T-helper 1 cell treated with Interleukin-12 subunit alpha and Interleukin-12 subunit beta and Interleukin-4 antibody, amounts not matched to agents 30 ng/mL and 1 ng/mL, for 36 hours (primary cell): Measurements from ENCODE around the gene NEK11. TPM values are rescaled to one million over a fixed set of nuclear protein-coding genes. Genes with fewer than 3 reads are reported as not detected.

Source experiments
- intact Hi-C: fragments of 100-400 bp; cut with micrococcal nuclease; formaldehyde crosslinking; loops from one replicate; pipeline ENCODE4 v1.15.1; 2024
- total RNA-seq: library from RNA; stranded (reverse); gene quantifications from 2 replicates; pipeline ENCODE4 v1.2.3, GENCODE V29; 2022

Gene NEK11, protein sequence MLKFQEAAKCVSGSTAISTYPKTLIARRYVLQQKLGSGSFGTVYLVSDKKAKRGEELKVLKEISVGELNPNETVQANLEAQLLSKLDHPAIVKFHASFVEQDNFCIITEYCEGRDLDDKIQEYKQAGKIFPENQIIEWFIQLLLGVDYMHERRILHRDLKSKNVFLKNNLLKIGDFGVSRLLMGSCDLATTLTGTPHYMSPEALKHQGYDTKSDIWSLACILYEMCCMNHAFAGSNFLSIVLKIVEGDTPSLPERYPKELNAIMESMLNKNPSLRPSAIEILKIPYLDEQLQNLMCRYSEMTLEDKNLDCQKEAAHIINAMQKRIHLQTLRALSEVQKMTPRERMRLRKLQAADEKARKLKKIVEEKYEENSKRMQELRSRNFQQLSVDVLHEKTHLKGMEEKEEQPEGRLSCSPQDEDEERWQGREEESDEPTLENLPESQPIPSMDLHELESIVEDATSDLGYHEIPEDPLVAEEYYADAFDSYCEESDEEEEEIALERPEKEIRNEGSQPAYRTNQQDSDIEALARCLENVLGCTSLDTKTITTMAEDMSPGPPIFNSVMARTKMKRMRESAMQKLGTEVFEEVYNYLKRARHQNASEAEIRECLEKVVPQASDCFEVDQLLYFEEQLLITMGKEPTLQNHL
- 1.2 and 1.9 TPM in 2 replicates for total RNA-seq

DNA sequence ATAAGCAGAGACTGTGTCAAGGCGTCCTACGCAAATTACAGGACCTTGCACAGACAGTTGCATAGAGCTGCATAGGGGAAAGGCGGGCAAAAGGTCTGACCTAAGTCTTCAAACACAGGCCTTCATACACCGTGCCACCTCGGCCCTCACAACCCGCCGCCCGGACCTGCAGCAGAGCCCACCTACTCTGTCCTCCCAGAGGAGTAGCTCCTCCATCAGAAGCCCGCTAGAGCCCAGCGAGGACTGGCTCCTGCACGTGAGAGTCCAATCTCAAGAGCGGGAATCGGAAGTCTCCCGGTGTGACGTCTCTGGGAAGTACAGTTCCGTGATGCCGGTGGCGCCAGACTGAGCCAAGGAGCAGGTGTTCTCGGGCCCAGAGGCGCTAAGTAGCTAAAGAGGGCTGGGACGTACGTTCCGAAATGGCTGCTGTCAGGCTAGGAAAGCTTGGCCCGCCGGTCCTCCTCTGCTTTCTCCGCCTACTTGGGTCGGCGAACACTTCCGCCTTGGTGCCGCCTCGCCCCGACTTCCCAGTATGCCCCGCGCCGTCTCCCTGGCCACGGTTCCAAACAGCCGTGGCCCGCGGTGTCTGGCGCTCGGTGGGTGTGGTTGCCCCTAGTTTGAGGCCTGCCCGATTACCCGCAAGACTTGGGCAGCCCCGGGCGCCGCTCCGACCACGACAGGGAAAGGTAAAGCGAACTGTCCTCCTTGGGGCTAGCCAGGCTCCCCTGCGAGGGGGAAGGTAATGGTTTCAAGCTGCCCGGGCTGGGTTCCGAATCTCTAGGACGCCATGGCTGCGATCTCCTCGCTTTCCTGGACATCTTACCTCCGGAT lies at the start of gene NEK11, which contains the start of gene ASTE1:
NEK11 (plus strand) TSS at position 557 of the 831 bp plus-strand sequence. CDS start 2,832 bp downstream, outside the sequence.
ASTE1 (minus strand) TSS at position 505 of the 831 bp plus-strand sequence. CDS start 1,519 bp downstream, outside the sequence.
- intact Hi-C loops, result loop anchor here (1.0 to 5.0 kb wide), 14 partner anchors 16 to 1696 kb away; partner anchors contain the start of genes DNAJC13, MRPL3, NPHP3 and NUDT16

DNA sequence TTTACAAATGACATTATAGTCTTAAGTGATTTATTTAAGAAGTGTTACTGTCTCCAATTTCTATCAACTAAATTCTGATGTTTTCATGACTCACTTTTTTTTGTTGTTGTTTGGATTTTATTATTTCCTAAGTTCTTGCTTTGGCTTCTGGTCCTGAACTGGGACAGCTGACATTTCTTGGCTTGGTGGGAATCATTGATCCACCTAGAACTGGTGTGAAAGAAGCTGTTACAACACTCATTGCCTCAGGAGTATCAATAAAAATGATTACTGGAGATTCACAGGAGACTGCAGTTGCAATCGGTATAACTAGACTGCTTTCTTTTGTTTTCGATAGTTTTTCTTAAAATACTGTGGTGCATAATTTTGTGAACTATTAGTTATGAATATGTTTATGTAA lies 47.6 kb upstream of the NEK11 start:
- intact Hi-C loops, result no loop called here

DNA sequence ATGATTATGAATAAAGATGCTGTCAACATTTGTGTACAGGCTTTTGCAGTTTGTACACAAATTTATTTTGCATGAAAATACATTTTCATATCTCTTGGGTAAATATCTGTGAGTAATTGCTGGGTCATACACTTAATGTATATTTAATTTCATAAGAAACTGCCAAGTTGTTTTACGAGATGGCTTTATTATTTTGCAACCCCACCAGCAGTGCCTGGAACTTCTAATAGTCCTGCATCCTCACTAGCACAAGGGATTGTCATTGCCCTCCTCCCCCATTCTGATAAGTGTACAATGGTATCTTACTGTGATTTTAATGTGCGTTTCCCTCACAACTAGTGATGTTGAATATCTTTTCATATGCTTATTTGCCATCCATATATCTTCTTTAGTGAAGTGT lies 45.2 kb upstream of the NEK11 start:
- intact Hi-C loops, result no loop called here

DNA sequence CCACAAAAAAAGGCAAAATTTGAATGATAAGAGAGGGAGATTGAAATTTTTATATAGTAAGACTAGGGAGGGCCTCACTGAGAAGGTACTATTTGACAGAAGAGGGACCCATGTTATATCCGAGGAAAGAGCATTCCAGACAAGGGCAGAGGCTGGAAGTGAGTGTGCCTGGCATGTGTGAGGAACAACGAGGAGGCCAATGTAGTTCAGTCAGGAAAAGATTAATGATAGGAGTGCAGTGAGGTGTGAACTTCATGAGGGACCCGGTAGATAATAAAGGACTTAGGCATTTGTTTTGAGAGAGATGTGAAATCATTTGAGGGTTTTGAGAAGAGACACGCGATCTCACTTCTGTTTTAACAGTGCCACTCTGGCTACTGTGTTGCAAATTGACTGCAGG lies 36.4 kb upstream of the NEK11 start:
- intact Hi-C loops, result no loop called here

DNA sequence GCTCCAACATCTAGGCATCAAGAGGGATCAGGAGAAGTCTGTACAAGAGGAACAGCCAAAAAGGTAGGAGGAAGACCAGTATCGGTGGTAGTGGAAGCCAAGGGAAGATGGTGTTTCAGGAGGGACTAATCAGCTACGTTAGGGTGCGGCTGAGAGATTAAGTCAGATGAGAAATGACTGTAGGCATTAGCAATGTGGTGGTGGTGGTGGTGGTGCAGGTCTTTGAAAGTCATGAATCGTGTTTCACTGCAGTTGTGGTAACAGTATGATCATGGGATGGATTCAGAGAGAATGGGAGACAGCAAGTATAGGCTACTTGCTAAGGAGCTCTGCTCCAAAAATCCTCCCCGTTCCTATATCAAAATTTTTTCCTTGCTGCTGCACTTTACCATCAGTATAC lies 35.6 kb upstream of the NEK11 start:
- intact Hi-C loops, result no loop called here

DNA sequence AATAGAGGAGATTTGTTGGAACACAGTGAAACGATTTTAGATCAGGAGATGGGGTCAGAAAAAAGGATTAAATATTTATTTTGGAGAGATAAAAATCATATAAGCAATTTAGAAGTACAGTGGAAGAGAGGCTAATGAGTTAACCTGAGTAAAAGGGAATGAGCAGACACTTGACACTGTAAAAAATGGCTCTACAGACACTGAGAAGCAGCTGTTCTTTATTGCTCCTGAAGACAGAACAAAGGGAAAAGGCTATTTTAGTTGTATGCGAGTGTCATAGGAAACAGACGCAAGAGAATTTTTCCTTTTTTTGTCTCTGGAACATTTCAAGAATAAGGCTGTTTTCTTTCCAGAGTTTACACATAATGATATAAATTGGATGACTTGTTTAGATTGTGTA lies 34.3 kb upstream of the NEK11 start:
- intact Hi-C loops, result no loop called here

DNA sequence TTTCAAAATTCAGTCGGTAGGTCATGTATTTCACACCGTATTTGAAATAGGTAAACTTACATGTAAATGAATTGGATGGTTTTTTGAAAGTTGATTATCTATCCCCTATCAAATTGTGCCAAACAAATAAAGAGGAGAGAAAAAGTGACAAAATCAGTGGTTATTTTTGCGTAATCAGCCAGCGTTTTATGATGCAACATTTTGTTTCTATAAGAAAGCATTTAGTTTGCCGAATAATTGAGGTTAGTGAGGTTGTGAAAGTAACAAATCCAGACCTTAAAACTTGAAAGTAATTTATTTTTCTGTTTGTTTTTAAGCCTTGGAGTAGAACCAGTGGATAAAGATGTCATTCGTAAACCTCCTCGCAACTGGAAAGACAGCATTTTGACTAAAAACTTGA lies 29.4 kb upstream of the NEK11 start:
- intact Hi-C loops, result no loop called here

DNA sequence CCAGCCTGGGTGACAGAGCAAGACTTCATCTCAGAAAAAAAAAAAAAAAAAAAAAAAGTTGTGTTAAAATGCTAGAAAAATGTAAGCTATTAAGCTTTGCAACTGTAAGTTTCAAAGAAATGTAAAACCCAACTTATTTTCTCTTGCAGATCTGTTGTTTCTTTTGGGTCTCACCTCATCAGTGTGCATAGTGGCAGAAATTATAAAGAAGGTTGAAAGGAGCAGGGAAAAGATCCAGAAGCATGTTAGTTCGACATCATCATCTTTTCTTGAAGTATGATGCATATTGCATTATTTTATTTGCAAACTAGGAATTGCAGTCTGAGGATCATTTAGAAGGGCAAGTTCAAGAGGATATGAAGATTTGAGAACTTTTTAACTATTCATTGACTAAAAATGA lies 25.6 kb upstream of the NEK11 start:
- intact Hi-C loops, result no loop called here

DNA sequence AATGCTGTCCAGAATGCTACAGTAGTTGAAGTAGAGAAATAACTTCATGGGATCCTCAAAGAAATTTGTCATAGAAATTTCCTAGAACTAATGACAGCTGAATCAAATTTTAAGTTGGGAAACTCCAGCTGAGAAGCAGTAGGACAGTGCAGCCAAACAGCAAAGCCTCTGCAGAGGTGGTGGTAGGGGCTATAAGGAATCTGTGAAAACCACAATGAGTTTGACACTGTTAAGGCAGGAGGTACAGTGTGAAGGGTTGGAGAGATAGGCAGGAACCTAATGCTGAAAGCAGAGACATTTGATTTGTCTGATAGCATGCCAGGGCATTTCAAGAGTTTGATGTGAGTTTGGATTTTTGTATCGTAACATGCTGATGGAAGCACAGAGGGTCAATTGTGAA lies 22.1 kb upstream of the NEK11 start:
- intact Hi-C loops, result no loop called here

DNA sequence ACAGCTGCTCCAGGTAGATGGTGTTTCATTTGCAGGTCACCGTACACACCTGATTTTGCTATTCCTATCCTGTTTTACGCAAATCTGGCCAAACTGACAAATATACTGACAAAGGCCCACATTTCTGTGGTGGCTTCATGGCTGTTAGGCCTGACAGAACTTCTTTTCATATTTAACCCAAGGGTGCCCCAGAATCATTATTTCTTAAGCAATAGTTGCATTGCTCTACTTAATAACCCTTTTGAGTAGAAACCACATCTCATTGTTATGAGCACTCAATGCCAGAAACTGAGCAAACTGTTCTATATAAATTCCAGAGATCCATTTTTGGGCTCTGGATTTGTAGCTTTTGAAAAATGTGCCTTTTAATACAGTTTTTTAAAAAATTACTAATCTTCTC lies 19.4 kb upstream of the NEK11 start:
- intact Hi-C loops, result no loop called here

DNA sequence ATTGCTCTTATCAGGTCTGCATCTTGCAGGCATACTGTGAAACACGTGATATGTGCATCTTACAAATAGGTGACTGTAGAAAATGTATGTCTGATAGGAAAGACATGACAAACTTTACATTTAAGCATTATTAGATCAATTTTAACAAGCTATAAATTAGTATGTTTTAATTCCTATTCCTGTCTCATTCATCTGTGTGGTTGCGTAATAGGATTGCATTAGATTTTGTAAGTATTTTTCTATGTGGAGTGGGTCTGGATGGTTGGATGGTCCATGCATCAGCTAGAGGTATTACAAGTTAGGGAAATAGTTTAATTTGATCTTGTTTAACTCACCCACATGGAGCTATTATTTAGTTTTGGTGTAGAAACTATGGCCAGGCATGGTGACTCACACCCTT lies 18.9 kb upstream of the NEK11 start:
- intact Hi-C loops, result no loop called here

DNA sequence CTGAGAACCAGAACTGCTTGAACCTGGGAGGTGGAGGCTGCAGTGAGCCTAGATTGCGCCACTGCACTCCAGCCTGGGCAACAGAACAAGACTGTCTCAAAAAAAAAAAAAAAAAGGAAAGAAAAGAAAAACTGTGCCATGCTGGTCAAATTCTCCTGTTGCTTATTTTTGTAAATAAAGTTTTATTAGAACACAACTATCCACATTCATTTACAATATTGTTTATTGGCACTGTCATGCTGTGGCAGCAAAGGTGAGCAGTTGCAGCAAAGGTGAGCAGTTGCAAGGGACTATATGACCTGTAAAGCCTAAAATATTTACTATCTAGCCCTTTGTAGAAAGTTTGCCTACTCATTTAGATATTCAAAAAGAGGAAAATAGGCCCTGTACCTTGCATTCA lies 18.4 kb upstream of the NEK11 start:
- intact Hi-C loops, result no loop called here

DNA sequence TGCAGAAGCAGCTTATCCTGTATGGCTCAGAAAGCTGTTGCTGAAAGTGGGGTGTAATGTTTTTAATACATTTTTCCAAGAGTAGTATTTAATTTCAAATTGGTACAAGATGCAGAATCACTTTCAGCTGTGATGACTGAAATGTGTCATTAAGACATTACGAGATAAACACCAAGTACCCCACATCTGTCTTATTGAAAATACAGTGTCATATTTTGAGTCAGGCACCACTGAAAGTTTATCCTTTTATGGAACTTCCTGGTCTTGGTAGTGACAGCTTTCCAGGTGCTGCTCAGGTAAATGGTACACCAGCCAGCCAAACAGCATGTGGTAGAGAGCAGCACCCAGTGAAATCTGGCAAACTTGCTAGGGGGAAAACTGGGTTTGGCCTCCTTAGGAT lies 17.0 kb upstream of the NEK11 start:
- intact Hi-C loops, result no loop called here

DNA sequence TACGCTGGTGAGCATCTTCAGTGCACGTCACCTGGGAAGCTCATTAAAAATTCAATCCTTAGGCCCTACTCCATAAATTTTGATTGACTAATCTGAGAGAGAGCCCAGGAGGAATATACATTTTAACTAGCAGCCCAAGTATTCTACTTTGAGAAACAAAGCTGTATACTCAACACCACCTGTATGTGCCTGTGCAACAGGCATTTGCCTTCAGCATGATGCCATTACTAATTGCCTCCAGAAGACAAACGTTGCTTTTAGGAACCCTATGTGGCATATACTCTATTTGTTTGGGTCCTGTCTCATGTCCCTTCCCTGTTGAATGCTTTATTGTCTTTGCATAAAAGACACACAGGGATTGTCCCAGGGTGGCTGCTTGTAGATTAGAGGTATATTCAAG lies 7.7 kb upstream of the NEK11 start:
- intact Hi-C loops, result no loop called here

DNA sequence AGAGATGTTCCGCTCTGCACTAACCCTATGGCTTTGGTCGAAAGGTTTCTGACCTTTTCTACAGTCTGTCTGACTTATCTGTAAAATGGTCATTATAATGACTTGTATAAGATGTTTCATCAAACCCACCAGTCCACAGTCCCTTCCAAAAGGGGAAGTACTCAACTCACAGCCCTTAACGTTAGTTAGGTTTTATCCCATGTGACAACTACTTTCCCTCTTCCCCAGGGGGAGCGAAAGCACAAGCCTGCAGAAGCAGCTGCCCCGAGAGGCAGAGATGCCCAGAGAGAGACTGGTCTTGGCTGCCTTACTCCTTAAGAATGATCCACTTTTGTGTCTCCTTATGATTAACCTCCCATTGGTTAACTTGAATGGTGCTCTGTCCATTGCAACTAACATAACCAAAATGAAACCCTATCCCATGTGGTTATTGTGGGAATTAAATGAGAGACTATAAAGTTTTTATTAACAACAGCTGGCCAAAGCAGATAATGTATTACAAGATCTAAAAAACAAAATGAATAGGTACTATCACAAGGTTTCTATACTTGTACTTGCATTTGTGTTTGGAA lies 6.5 kb upstream of the NEK11 start:
- intact Hi-C loops, result no loop called here

DNA sequence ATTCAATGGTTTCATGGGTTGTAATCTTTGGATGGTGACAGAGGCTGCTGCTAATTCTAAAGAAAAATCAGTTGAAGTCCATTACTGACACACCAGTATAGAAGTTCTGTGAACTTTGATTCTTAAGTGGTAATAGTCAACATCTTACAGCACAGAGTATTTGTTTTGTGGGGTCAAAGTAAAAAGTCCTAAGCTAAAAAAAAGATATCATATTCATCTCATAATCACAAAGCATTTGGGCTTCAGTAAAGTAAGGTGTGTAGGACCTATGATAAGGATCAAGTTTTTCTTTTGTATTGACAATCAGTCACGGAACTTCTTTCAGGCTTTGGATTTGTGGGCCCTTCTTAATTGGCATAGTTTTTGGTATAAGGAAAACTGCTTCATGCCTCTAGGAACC lies 1.1 kb upstream of the NEK11 start:
- intact Hi-C loops, result loop anchor here (5.0 kb wide), 3 partner anchors 848 to 1637 kb away; partner anchors contain the start of gene UBA5

DNA sequence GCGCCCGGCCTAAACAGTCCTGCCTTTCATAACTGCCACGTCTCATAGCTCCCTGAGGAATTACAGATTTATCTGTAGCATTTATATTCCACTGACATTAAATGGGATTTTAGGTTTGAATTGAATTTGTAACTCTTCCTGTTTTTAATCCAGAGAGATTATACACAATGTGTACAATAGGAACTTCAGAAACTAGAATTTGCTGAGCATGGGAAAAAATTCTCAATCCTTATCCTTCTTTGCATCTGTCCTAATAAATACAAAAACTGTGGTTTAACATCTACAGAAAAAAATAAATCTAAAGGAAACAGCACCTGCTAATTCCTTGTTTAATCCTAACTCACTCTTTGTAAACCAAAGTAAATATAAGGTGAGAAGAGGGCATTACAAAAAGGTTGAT lies 2.2 kb downstream of the NEK11 start:
- intact Hi-C loops, result loop anchor here (5.0 kb wide), 3 partner anchors 852 to 1633 kb away; partner anchors contain the start of gene UBA5

DNA sequence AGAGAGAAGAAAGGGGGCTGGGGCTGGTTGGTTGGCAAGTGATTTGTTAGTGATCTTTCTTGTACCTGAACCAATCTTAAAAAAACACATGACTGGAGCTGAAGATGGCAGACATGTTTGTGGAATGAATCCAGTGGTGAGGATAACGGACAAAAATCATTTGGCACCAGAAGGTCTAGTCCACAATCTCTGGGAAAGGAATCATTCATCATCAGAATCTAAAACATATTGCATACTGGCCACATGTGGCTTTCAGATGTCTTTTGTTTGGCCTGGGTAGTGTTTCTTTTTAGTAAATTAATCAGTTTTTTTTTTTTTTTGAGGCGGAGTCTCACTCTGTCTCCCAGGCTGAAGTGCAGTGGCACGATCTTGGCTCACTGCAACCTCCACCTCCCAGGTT lies 5.0 kb downstream of the NEK11 start:
- intact Hi-C loops, result loop anchor here (10.0 kb wide), 1 partner anchor 143 kb away; no protein-coding TSS in a partner anchor

DNA sequence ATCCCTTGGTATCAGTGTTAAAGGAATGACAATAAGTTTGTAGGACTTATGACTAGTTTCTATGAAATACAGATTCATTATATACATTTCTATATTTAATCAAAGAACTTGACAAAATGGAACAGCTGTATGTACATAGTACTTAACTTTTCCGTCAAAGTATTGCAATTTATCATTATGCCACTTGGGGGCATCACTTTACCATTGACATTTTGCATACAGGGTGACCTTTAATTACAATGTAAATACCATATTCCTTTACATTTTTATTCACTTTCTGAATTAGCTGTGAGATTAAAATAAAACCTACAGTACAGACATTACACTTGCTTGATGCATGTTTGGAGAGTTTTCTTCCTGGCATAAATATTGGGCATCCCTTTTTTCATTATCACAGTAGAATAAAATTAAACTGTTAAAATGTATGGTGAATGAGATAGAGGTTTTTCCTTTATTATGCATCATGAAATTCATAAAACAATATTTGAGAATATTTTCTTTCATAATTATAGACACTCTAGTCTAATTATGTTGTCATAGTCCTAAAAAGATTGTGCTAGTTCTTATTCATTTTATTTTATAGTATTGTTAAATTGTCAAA lies 6.9 kb downstream of the NEK11 start:
- intact Hi-C loops, result loop anchor here (1.0 to 10.0 kb wide), 6 partner anchors 9 to 1310 kb away; no protein-coding TSS in a partner anchor

DNA sequence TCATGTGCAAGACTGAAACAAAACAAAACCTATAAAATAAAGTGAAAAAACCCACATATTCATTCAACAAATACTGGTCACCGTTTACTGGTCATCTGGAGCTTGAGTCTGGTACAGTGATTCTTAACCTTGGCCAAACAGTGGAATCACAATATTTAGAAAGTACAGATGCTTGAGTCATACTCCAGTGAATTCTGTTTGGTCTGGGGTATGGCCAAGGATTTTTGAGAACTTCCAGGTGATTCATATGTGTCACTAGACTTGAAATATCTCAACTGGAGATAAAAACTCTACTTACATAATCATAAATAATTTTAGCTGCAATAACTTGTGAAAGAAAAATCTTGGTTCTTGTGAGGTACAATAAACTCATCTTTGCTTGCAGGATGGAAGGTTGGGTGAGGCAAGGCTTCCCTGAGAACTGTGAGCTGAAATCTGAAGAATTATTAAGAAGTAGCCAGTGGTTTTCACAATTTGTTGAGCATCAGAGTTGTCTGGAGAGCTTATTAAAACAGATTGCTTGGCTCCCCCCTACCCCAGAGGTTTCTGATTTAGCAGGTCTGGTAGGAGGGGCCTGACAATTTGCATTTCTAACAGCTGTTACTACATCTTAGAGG lies 9.6 kb downstream of the NEK11 start:
- intact Hi-C loops, result loop anchor here (10.0 kb wide), 1 partner anchor 138 kb away; no protein-coding TSS in a partner anchor
